ENCODE results near the gene SNX21. TPM values are rescaled to one million over a fixed set of nuclear protein-coding genes. Genes with fewer than 3 reads are reported as not detected.
A peak's percentile ranks its signal among the peaks of the same experiment; 100 is the strongest.

SNX21 gene
- total RNA-seq, 1 experiment from 2014 or later: 11.9 TPM

DNA sequence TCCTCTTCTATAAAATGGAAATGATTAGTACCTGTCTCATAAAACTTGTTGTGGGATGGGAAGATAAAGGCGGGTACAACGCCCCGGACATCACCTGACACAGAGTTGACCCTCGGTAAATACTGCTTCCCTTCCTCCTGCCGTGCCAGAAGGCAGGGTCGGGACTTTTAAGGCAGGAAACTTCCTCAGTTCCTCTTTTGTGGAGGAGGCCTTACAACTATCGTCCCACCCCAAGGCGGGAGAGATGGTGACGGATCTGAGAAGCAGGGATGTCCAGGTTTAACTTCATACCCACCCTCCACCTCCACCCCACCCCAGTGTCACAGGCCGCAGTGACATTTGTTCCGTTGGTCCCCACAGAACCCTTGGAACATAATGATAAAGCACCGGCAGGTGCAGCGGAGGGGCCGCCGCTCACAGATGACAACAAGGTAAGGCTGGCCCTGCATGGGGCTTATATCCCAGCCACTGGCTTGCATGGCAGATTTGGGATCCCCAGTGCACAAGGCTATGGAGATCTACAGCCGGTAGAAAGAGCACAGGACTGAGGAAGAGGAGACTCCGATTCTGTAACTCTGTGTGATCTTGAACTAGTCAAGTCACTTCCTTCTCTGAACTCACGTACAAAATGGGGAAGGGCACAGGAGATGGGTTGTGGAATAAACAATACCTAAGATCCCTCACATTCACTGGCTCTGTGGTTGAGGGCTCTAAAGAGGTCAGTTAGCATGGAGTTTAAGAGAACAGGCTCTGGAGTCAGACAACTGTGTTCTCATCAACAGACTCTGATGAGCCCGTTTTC, 41.1 kb upstream of the SNX21 start:
- no peaks in the 10 kb centered on the region for H4K20me1 ChIP-seq (ENCODE audit: insufficient read depth)
- peak overlapping the region; percentile 98 to 99 for H3K4me3 ChIP-seq (replicated peaks in 1 of 2; ENCODE audit: low read depth in 1 of 2, low read length in 2 of 2)
- H2AFZ ChIP-seq (ENCODE audit: low read depth, low read length, poor library complexity, severe bottlenecking): no peak overlapping the region
- H3K79me2 ChIP-seq (ENCODE audit: insufficient read depth, low read length): peaks cover 18% of the 10 kb centered on the region
- H3K27ac ChIP-seq (ENCODE audit: low read depth, low read length): peak overlapping the region; percentile 80
- H3K4me2 ChIP-seq (ENCODE audit: low read length): peak overlapping the region; percentile 90
- peak overlapping the region; percentile 89 for H3K9ac ChIP-seq (ENCODE audit: low read length)
- H3K36me3 ChIP-seq (ENCODE audit: control insufficient read depth in 1 of 2, insufficient read depth in 2 of 2, low read length in 2 of 2): peaks cover 21 to 23% of the 10 kb centered on the region in 2 experiments
- H3K9me2 ChIP-seq (ENCODE audit: insufficient read depth): no peaks in the 10 kb centered on the region
- no peaks in the 10 kb centered on the region for H3K9me3 ChIP-seq (ENCODE audit: control insufficient read depth in 1 of 2, insufficient read depth in 1 of 2, low read depth in 1 of 2, low read length in 2 of 2)
- DNase-seq (ENCODE audit: low read depth, low spot score) (no peak), ATAC-seq (peak; percentile 5; the same call in 1 of the 2 replicates)
- no peak for TF ChIP-seq CEBPB (IDR thresholded peaks at IDR 0.05; ENCODE audit: low read depth)
- no peak for TF ChIP-seq FOSL1 (IDR thresholded peaks at IDR 0.05; ENCODE audit: low read depth)
- POLR2A ChIA-PET: interaction anchor here (0.9 kb wide), 1 partner anchor 12 kb away, joined by 3 read pairs; no protein-coding TSS in a partner anchor
- H3K27me3 ChIP-seq (ENCODE audit: insufficient read depth, low read length): no peaks in the 10 kb centered on the region
- TSS peak; percentile 65 for BruUV-seq (replicated peaks)
- intact Hi-C loops (cut with micrococcal nuclease): no loop called here
- H3K4me1 ChIP-seq (ENCODE audit: control insufficient read depth in 1 of 2, insufficient read depth in 2 of 2, low read length in 2 of 2): peaks cover 6 to 19% of the 10 kb centered on the region in 2 experiments; a peak in 3 of 4 replicates
- CTCF ChIA-PET: no interaction called here
- RAD21 ChIA-PET (ENCODE audit: low non-redundant PET in 1 of 2, low total read pairs in 2 of 2, uncharacterized antibody in 2 of 2, unreplicated experiment in 2 of 2): no interaction called here

DNA sequence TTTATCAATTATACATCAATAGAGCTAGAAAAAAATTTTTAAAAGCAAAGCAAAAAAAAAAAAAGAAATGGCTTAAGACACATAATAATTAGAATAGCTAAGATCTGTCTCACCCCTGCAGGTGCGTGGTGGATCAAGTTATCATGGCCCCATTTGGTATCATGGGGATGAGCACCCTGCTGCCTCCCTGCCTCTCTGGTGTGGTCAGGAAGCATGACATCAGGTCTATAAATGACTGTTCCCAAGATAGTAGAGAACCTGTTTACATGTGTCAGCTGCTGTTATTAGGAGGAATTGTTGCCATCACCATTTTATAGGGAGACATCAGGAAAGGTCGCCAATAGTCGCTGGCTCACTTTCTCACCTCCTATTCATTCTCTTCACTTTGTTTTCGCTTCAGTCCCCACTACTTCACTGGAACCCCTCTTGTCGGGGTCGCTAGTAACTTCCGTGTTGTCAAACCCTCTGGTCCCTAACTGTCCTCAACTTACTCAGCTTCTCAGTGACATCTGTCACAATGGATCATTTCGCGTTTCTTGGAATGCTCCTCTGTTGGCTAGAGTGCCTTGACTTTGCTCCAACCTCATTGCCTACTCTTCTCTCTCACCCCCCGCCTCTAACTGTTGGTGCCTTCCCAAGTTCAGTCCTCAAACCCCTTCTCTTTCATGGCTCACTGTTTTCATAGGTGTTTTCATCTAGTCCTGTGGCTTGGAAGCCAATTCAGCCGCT, 37.1 kb upstream of the SNX21 start:
- intact Hi-C loops (cut with micrococcal nuclease): no loop called here
- CTCF ChIA-PET: no interaction called here

More for the DNA sequence above, 37.1 kb upstream of the SNX21 start:
- Histone ChIP-seq H2AFZ (ENCODE audit: low read depth, low read length, poor library complexity, severe bottlenecking) (no peak overlapping the region), H3K9ac (ENCODE audit: low read length) (no peak overlapping the region), H3K9me3 (ENCODE audit: control insufficient read depth in 1 of 2, insufficient read depth in 1 of 2, low read depth in 1 of 2, low read length in 2 of 2) (no peaks in the 10 kb centered on the region), H3K27me3 (ENCODE audit: insufficient read depth, low read length) (no peaks in the 10 kb centered on the region), H4K20me1 (ENCODE audit: insufficient read depth) (0 out of 2 replicates have a peak, but pooled peaks cover 4% of the 10 kb centered on the region), H3K4me2 (ENCODE audit: low read length) (no peak overlapping the region), H3K9me2 (ENCODE audit: insufficient read depth) (no peaks in the 10 kb centered on the region), H3K4me1 (ENCODE audit: control insufficient read depth in 1 of 2, insufficient read depth in 2 of 2, low read length in 2 of 2) (peaks cover 6 to 11% of the 10 kb centered on the region in 2 experiments; a peak in 3 of 4 replicates), H3K27ac (ENCODE audit: low read depth, low read length) (no peak overlapping the region), H3K36me3 (ENCODE audit: control insufficient read depth in 1 of 2, insufficient read depth in 2 of 2, low read length in 2 of 2) (peaks cover 22 to 30% of the 10 kb centered on the region in 2 experiments), H3K4me3 (replicated peaks in 1 of 2; ENCODE audit: low read depth in 1 of 2, low read length in 2 of 2) (no peak overlapping the region), H3K79me2 (ENCODE audit: insufficient read depth, low read length) (peaks cover 18% of the 10 kb centered on the region)
- no peak for ATAC-seq
- POLR2A ChIA-PET: no interaction called here
- no TSS peak for BruUV-seq (replicated peaks)
- TF ChIP-seq, protein P1, sequence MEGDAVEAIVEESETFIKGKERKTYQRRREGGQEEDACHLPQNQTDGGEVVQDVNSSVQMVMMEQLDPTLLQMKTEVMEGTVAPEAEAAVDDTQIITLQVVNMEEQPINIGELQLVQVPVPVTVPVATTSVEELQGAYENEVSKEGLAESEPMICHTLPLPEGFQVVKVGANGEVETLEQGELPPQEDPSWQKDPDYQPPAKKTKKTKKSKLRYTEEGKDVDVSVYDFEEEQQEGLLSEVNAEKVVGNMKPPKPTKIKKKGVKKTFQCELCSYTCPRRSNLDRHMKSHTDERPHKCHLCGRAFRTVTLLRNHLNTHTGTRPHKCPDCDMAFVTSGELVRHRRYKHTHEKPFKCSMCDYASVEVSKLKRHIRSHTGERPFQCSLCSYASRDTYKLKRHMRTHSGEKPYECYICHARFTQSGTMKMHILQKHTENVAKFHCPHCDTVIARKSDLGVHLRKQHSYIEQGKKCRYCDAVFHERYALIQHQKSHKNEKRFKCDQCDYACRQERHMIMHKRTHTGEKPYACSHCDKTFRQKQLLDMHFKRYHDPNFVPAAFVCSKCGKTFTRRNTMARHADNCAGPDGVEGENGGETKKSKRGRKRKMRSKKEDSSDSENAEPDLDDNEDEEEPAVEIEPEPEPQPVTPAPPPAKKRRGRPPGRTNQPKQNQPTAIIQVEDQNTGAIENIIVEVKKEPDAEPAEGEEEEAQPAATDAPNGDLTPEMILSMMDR (IDR thresholded peaks at IDR 0.05 in 2 of 3, conservative IDR thresholded peaks at IDR 0.05 in 1 of 3; ENCODE audit: borderline replicate concordance in 1 of 3, insufficient read depth in 1 of 3, low read depth in 2 of 3, low read length in 2 of 3): no peak
- TF ChIP-seq, protein P2, sequence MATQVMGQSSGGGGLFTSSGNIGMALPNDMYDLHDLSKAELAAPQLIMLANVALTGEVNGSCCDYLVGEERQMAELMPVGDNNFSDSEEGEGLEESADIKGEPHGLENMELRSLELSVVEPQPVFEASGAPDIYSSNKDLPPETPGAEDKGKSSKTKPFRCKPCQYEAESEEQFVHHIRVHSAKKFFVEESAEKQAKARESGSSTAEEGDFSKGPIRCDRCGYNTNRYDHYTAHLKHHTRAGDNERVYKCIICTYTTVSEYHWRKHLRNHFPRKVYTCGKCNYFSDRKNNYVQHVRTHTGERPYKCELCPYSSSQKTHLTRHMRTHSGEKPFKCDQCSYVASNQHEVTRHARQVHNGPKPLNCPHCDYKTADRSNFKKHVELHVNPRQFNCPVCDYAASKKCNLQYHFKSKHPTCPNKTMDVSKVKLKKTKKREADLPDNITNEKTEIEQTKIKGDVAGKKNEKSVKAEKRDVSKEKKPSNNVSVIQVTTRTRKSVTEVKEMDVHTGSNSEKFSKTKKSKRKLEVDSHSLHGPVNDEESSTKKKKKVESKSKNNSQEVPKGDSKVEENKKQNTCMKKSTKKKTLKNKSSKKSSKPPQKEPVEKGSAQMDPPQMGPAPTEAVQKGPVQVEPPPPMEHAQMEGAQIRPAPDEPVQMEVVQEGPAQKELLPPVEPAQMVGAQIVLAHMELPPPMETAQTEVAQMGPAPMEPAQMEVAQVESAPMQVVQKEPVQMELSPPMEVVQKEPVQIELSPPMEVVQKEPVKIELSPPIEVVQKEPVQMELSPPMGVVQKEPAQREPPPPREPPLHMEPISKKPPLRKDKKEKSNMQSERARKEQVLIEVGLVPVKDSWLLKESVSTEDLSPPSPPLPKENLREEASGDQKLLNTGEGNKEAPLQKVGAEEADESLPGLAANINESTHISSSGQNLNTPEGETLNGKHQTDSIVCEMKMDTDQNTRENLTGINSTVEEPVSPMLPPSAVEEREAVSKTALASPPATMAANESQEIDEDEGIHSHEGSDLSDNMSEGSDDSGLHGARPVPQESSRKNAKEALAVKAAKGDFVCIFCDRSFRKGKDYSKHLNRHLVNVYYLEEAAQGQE (IDR thresholded peaks at IDR 0.05; ENCODE audit: low read depth): no peak
- no peak for TF ChIP-seq SIN3A (IDR thresholded peaks at IDR 0.05; ENCODE audit: low read depth)
- no peak for DNase-seq (ENCODE audit: low read depth, low spot score)
- RAD21 ChIA-PET (ENCODE audit: low non-redundant PET in 1 of 2, low total read pairs in 2 of 2, uncharacterized antibody in 2 of 2, unreplicated experiment in 2 of 2): no interaction called here
